GOT3 (cell line): Measurements from ENCODE around the gene CLCN1.
"Not testable (repeated sequence)": the region's sequence is repeated elsewhere in the genome, so short reads cannot be mapped to it uniquely, and the experiment has no call there.

Experiments used
- DNase-seq: peaks from one replicate; lab custom pipeline; 2025; ENCODE audit warnings: mixed read lengths; lab: John Stamatoyannopoulos, UW

The CLCN1 gene

DNA sequence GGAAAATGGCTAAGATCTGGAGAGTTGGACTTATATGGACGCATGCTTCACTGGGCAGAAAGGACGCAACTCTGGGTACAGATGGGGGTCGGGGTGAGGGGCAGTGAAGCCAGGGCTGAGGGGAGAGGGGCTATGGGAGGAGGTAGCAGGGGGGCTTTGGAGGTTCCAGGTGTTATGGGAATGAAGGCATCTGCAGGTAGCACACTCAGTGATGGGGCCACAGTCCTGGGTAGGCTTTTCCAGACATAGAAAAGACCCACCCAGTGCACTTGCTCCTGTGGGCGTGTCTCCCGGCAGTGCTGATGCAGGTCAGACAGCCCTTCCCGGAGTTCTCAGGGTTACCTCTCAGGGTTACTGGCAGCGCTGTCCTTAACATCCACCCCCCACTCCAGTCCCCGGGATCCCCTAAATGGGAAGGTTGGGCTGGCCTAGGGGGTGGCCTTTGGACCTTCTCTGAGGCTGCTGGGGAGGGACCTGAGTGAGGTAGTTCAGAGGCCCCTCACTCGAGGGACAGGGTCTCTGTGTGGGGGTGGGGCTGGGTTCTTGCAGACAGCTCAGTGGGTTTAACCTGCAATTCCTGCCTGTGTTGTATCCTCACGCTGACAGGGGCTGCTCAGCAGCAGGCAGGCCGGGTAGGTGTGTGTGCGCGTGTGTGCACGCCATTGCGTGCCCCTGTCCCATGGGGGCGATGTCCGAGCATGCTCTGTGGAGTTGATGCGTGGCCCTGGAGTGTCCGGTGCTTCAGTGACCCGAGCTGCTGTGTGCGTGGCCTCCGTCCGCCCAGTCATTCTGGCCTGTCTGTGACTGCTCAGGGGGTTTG is 71.5 kb downstream of the CLCN1 start:
- no peak for DNase-seq

DNA sequence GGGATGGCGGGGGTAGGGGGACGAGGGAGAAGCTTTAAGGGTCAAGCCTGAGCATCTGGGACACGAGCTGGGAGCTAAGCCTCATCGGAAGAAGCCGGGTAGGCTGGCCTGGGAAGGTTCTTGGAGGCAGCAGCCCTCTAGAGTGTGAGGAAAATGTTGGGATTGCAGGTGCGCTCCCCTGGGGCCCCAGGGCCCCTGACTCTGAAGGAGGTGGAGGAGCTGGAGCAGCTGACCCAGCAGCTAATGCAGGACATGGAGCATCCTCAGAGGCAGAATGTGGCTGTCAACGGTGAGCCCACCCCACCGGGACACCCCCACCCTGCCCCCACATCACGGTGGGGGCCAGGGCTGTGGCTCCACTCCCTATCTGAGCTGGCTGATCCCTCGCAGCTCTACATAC is 72.1 kb downstream of the CLCN1 start:
- no peak for DNase-seq

DNA sequence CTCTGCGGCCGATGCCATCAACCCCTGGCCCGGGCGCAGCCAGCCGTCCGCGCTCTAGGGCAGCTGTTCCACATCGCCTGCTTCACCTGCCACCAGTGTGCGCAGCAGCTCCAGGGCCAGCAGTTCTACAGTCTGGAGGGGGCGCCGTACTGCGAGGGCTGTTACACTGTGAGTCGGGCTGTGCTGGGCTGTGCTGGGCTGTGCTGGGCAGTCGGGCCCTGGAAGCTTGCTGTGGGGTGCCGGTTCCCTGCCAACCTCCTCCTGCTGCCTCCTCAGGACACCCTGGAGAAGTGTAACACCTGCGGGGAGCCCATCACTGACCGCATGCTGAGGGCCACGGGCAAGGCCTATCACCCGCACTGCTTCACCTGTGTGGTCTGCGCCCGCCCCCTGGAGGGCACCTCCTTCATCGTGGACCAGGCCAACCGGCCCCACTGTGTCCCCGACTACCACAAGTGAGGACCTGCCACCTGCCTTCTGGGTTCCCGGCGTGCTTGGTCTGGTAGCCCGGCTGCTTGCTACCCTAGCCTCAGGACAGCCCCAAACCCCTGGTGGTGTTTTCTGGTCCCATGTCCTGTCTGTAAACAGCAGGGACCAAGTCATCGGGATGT is 72.7 kb downstream of the CLCN1 start:
- no peak for DNase-seq

DNA sequence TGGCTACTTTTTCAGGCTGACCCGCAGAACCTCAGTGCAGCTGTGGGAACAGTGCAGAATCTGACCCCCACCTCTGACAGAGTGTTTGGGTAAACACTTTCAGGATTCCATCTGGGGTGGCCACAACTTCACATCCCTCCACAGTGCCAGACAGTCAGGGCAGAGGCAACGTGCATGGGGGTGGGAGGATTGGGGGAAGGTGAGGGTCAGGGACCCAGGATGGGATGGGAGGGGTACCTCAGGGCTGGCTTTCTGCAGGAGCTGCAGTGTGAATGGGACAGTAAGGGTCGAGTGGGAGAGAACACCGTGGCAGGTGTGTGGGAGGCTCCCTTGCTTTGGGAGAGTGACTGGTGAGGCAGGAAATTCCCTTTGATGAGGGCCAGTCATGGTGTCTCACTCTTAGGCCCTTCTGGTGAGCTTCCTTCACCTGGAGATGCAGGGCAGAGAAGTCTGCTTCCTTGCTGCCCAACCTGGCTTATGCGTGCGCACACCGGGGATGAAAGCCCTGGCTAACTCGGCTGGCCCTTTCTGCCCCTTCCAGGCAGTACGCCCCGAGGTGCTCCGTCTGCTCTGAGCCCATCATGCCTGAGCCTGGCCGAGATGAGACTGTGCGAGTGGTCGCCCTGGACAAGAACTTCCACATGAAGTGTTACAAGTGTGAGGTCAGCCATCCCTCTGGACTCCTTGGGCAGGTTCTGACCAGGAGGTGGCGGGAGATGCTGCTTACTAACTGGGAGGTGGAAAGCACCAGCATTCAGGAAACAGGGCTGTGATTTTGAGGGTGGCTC is 73.6 kb downstream of the CLCN1 start:
- no peak for DNase-seq

DNA sequence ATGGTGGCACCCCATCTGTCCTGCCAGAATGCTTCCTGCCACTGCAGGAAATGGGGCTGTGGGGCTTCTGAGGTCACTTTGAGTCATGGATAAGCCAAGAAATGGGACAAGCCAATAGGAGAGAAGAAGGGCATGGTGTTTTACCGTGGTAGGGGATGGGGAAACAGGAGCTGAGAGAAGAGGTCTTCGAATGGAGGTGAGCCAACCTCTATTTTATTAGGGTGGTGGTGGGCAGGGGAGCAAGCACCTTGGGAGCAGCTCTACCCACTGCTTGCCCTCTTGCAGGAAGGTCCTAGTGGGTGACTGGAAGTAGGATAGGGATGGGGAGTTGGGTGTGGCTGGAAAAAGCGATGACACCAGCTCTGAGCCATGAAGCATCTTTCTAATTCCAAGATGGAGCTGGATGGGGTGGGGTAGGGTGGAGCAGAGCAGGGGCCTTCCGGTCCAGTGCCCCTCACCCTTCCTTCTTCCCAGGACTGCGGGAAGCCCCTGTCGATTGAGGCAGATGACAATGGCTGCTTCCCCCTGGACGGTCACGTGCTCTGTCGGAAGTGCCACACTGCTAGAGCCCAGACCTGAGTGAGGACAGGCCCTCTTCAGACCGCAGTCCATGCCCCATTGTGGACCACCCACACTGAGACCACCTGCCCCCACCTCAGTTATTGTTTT is 74.3 kb downstream of the CLCN1 start:
- DNase-seq = no peak

- DNase-seq = no peak
Measured at GRCh38 chr7:143390773-143391317, 74.9 kb downstream of the CLCN1 start.

DNA sequence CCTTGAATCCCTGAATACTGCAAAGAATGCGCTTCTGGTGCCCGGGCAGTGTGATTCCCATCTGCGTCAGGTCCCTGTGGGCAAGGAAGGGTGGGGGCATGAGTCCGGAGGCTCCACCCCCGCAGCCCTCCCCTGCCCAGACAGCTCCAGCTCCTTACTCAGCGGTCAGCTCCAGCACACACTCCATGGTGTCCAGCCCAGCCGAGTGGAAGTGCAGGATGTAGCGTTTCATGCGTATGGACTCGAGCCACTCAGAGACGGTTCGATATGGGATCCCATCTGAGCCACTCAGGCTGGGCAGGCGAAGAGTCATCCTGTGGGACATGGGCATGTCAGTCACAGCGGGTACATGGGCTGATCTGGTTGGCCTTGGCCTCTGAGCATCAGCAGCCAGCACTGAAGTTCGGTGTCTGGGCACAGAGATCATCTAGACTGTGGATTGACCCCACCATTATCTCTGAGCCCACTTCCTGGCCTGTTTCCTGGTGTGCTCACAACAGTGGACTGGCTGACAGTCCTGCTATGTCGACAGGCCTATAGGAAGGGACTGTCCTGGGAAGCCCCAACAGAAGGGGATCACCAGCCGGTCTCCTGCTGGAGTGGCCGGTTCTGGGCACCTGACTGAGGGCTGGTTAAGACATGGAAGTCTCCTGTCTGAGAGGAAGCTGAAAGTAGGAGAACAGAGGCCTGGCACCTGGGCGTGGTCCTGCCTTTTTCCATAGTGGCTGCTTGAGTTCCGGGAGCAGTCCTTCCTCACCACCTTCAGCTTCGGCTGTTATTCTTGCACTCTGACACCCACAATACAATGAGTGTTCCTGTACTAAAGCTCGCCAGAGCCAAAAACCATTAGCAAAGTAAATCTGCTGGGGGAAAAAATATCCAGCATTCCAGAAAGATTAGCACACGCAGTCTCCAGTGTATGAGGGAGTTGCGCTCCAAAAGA is 75.8 kb downstream of the CLCN1 start:
- peak; percentile 41 for DNase-seq

- not testable (repeated sequence) for DNase-seq
Measured at GRCh38 chr7:143392427-143392826, 76.5 kb downstream of the CLCN1 start.

- no peak for DNase-seq
Measured at GRCh38 chr7:143392875-143393266, 77.0 kb downstream of the CLCN1 start.

GRCh38 chr7:143393267-143394041 is 77.5 kb downstream of the CLCN1 start:
- no peak for DNase-seq

- no peak for DNase-seq
Measured at GRCh38 chr7:143394068-143394467, 78.2 kb downstream of the CLCN1 start.

DNA sequence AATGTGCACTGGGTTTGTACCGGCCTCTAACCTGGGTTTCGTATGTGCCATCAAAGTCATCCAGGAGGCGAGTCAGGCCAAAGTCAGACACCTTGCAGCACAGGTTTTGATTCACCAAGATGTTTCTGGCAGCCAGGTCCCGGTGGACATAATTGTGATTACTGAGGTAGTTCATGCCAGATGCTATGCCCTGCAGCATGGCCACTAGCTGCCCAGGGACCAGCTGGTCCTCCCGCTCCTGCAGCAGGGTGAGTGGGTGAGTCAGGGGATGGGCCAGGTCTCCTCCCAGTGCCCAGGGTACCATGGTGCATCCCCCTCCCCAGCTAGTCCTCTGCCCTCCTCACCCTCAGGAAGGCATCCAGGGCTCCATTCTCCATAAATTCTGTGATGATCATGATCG is 78.9 kb downstream of the CLCN1 start:
- no peak for DNase-seq

GRCh38 chr7:143395187-143396149 is 79.6 kb downstream of the CLCN1 start:
- no peak for DNase-seq

- no peak for DNase-seq
Measured at GRCh38 chr7:143396182-143396581, 80.3 kb downstream of the CLCN1 start.

DNA sequence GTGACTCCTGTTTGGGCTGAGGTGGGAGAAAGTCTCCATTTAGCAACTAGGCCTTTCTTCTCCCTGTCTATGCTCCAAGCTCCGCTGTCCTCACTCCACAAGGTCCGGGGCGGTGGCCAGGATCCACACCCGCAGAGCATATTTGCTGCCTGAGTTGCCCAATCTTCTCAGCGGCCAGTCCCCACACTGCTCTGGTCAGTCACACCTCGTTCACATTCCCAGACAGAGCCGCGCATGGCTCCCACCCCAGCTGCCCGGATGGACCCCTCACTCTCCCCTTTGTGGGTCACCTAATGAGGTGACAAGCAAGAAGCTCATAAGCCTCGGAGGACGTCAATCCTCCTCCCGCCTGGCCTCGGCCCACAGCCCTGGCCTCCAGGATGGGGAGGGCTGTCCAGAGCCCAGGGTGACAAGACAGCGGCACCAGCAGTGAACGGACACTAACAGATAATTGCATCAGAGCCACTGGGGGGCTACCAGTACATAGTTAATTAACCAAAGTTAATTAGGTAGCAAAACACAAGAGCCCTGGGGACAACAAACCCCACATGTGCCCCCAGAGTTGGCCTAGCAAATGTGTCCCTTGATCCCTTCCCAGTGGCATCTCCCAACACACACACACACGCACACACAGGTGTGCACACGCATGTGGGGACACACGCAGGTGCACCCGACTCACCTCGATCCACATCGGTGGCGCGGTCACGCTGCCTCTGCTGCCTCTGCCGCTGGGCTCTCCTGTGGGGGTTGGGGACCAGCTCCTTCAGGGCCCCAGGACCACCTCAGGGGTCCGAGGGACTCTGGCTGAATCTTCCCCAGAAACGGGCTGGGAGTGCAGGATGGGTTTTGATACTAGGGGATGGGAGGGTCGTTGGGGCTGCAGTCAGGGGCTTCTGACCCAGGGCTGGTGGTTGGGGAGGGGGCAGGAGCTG is 81.0 kb downstream of the CLCN1 start:
- no peak for DNase-seq

DNA sequence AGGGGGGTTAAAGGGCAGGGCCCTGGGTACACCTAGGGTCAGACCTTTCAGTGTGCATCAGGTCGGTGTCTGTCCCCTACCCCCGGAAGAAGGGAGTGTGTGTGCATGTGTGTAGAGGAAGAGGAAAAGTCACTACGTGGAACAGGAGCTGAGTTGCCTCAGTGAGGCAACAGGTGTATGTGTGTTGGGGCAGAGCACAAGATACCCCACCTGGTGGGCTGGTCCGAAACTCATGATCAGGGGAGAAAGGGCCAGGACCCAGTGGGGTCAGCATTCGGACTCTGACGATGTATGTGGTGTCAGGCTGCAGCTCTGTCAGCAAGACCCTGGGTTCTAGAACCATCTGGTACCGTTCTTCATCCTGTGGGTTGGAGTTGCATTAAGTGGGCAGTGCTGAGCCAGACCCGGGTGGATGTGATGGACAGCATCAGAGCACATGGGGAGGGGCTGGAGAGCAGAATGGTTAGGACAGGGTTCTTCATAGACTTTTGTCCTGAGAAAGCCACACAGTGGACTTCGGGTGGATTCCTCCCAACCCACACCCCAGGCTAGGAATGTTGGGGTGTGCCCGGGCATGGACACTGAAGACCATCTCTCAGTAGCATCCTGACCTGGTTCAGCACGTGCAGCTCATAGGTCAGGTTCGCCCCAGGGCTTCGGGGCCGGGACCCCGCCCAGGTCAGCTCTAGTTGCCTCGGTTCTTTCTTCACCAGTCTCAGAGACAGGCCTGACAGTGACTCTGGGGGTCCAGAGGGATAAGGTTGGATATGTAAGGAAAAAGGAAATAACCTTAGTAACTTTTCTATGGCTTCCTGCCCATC is 82.0 kb downstream of the CLCN1 start:
- no peak for DNase-seq

DNA sequence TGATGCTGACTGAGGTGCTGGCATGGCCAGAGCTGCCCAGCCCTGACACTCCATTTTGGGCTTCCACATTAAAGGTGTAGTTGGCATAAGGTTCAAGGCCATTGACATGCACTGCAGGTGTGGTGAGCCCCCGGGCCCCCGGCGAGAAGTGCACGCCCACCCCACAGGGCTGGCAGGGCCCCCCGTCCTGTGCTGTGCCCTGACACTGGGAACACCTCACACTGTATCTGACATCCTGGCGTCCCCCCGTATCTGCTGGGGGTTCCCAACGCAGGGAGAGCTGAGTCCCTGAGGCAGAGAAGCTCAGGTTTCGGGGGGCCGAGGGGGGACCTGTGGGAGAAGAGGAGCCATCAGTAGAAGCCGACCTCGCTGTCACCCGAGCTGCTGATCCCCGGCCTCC is 82.7 kb downstream of the CLCN1 start:
- DNase-seq = no peak
